ENCODE measurements around the gene CTU2. TPM values are rescaled to one million over a fixed set of nuclear protein-coding genes. Genes with fewer than 3 reads are reported as not detected.

Gene CTU2
- polyA plus RNA-seq, 1 donor from 2014 or later = 12.1 TPM

Other genes starting within 250 kb of the CTU2 start
- gene ZC3H18, start 136.1 kb upstream of the CTU2 start, polyA plus RNA-seq = 17.5 TPM
- gene IL17C, start 67.9 kb upstream of the CTU2 start, polyA plus RNA-seq = not detected
- gene CYBA, start 55.5 kb upstream of the CTU2 start, polyA plus RNA-seq = 1,890 TPM
- gene MVD, start 43.4 kb upstream of the CTU2 start, polyA plus RNA-seq = 26.0 TPM
- gene SNAI3, start 20.0 kb upstream of the CTU2 start, polyA plus RNA-seq = 12.3 TPM
- 33.9 TPM for gene RNF166, start 95 bp upstream of the CTU2 start, polyA plus RNA-seq
- gene PIEZO1, start 78.7 kb downstream of the CTU2 start, polyA plus RNA-seq = 33.4 TPM
- gene CDT1, start 97.3 kb downstream of the CTU2 start, polyA plus RNA-seq = 0.20 TPM
- gene APRT, start 105.4 kb downstream of the CTU2 start, polyA plus RNA-seq = 416 TPM
- 8.4 TPM for gene GALNS, start 150.4 kb downstream of the CTU2 start, polyA plus RNA-seq
- gene TRAPPC2L, start 150.6 kb downstream of the CTU2 start, polyA plus RNA-seq = 86.1 TPM
- gene PABPN1L, start 160.2 kb downstream of the CTU2 start, polyA plus RNA-seq = not detected